Renal cortical epithelial cell (primary cell): ENCODE results near the gene RPS2. TPM values are rescaled to one million over a fixed set of nuclear protein-coding genes. Genes with fewer than 3 reads are reported as not detected.

ENCODE experiments used
- DNase-seq: peaks from one replicate; pipeline ENCODE4 v3.0.0-alpha.2; 2011; ENCODE audit warnings: low read depth
- total RNA-seq: library from RNA; depleted of rRNA; stranded (reverse); fragments of >200 nt; gene quantifications from 2 replicates; pipeline ENCODE4 v1.2.3, GENCODE V29; 2014

Gene RPS2
- total RNA-seq, 1 donor from 2014 or later: 865 TPM

DNA sequence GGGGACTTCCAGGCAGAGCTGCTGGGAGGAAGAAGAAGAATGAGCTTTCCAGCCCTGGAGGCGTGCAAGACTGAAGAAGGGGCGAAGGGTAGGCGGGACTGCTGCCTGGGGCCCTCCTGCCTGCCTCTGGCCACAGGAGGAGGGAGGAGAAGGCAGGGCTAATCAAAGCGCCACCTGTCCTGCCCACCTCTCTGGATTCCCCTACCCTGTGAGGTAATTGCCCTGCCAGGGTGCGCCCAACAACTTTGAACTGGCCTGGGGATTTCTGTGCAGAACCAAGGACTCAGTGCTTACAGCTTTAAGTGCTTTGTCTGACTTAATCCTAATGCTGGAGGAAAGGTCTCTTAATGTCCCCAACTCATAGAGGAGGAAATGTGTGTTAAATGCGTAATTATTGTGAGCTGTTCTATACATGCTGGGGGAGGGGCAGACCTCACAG is 16.8 kb upstream of the RPS2 start, which contains the start of gene NOXO1:
Gene NOXO1, minus strand, starts transcription at position 72 of the 439 bp plus-strand sequence. CDS start 290 bp downstream, outside the sequence.
- no peak for DNase-seq

DNA sequence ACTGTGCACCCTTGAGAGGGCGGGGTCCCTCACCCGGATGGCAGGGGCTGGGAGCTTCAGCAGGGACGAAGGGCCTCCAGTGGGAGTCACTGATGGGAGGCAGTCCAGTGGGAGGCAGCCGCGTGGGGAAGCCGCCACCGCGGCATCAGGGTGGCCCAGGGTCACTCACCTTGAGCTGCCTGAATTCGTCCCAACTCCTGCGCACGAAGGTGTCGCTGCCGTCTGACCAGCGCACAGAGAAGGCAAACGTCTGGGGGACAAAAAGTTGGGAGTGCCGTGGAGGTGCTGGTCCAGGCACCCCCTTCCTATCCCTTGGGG is 16.1 kb upstream of the RPS2 start:
- DNase-seq: no peak

DNA sequence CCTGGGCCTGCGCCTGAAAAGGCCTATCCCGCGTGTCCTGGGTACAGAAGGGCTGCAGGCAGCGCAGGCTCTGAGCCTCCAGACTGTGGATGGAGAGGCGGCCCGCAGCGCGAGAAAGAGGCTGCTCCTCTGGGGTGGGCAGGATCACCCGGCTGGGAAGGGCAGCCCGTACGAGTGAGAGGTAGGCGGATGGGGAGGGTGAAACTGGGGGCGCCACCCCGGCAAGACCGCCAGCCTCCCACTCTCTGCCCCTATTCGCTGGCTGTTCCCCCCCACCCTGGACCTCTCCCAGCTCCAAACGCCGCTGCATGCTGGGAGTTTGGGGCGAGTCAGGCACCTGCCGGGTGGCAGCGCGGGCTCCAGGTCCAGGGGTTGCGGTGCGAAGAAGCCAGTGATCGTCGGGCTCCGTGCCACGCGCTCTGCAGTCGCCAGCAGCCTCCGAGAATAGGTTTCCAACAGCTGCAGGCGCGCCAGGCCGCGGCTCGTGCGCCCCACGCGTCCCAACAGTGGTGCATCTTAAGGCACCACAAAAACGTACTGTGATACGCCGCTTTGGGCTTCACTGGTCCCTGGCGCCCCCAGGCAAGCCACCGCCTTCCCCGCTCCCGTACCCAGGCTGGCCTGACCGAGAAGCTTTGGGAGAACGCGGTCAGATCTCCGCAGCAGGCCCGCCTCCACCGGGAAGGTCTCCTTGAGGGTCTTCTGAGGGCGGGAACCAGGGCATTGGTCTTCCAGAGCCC is 15.6 kb upstream of the RPS2 start:
- DNase-seq: no peak

DNA sequence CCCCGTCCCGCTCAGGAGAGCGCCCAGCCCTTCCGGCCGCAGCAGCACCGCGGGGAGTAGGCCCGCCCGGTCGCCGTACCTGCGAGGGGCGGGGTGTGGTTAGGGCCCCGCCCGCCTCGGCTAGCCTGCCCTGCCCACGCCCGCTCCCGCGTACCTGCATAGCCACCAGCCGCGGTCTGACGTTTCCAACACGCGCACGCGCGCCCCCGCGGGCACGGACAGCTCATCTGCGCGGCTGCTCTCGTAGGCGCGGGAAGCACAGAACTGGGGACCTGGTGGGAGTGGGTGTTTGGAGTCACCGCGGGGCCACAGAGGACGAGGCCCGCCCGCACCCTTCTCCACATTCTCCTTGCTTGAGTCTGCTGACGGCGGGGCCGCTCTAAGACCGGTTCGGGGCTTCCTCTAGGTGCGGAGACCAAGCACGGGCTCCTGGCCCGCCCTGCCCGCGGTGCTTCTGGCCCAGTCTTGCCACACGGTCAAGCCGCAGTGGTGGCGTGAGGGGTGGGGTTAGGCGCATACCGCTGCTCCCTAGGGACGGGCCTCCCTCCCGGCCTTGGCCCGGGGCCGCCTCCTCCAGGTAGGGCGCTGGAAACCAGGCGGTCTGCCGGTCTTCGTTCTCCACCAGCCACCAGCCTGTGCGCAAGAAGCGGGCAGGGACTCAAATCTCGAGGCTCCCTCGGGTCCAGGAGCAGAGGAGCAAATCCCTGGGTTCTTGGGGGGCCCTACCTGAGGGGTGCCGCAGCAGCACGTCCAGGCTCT is 14.8 kb upstream of the RPS2 start:
- DNase-seq: no peak

DNA sequence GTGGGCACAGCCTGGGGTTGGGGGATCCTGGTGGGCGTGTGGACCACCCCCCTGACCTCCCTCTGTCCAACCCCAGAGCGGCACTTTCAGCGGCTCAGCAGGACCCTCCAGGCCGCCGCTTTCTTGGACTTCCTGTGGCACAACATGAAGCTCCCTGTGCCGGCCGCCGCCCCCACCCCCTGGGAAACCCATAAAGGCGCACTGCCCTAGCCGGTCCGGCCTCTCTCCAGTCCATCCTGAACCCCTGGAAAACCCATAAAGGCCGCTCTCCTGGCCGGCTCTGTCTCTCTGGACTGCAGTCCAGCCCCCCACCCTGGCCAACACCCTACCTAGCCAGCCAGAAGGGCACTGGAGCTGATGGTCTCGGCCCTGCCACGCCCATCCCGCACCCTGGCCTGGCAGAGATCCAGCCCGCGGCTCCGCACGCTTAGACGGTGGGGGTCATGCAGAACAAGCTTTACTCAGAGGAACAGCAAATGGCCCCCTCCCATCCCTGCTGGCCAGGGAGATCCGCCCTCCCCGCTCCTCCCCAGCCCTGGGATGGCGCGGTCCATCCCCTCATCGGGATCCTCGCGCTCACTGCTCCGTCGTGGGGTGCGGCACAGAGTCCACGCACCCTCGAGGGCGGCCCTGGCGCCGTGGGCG is 14.0 kb upstream of the RPS2 start:
- no peak for DNase-seq

DNA sequence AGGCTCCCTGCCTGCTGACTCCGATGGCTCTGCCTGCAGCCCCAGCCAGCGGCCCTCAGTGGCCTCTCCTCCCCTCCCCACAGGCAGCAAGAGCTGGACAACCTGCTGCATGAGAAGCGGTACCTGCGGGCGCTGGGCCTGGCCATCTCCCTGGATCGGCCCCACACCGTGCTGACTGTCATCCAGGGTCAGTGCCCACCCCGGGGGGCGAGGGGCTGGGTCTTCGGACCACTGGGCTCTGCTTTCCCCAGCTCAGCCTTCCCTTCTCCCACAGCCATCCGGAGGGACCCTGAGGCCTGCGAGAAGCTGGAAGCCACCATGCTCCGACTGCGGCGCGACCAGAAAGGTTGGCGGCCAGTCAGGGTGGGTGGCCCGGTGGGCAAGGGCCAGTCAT is 13.2 kb upstream of the RPS2 start:
- no peak for DNase-seq

DNA sequence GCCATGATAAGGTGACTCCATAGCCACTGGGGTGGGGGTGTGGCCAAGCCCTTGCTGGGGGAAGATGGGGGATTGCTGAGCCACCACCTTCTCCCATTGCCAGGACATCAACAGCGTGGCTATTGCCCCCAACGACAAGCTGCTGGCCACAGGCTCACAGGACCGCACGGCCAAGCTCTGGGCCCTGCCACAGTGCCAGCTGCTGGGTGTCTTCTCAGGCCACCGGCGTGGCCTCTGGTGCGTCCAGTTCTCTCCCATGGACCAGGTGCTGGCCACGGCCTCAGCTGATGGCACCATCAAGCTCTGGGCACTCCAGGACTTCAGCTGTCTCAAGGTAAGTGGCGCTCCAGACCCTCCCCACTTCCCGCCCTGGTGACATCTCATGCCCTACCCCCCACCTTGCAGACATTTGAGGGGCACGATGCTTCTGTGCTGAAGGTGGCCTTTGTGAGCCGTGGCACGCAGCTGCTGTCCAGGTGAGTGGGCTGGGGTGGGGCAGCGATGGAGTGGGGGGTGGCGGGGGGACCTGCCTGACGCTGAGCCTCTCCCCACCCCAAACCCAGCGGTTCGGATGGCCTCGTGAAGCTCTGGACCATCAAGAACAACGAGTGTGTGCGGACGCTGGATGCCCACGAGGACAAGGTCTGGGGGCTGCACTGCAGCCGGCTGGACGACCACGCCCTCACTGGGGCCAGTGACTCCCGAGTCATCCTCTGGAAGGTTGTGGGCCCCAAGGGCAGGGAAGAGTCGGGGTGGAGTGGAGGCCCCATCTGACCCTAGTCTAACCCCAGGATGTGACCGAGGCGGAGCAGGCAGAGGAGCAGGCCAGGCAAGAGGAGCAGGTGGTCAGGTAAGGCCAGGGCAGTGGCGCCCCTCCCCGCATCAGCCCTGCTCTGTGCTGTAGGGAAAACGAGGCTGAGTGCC is 12.6 kb upstream of the RPS2 start:
- no peak for DNase-seq

DNA sequence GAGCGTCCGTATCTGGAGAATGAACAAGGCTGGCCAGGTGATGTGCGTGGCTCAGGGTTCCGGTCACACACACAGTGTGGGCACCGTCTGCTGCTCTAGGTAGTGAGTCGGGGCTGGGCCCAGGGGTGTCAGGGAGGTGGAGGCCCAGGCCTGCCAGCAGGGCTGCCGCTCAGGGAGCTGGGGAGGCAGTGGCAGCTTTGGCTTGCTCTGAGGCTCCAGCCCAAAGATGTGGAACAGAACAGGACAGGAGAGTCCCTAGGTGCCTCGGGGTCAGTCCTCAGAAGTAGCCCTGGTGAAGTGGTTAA is 11.5 kb upstream of the RPS2 start:
- no peak for DNase-seq

DNA sequence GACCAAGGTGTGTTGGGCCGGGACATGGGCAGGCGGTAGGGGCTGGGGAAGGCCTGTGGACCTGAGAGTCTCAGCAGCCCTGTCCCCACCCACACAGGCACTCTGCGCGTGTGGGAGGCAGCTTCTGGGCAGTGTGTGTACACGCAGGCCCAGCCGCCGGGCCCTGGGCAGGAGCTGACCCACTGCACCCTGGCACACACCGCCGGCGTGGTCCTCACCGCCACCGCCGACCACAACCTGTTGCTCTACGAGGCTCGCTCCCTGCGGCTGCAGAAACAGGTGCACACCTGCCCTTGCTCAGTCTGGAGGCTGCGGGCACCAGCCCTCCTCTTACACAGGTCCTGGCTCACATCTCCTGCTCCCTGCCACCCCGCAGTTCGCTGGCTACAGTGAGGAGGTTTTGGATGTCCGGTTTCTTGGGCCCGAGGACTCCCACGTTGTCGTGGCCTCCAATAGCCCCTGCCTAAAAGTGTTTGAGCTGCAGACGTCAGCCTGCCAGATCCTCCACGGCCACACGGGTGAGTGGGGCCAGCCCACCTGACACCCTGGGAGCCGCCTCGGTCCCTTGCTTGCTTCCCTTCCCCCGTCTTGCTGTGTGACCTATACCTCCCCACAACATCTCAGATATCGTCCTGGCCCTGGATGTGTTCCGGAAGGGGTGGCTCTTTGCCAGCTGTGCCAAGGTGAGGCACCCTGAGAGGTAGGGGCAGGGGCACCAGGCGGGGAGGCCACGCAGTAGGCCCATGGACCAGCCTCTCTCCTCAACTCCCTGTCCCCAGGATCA is 11.0 kb upstream of the RPS2 start:
- no peak for DNase-seq

DNA sequence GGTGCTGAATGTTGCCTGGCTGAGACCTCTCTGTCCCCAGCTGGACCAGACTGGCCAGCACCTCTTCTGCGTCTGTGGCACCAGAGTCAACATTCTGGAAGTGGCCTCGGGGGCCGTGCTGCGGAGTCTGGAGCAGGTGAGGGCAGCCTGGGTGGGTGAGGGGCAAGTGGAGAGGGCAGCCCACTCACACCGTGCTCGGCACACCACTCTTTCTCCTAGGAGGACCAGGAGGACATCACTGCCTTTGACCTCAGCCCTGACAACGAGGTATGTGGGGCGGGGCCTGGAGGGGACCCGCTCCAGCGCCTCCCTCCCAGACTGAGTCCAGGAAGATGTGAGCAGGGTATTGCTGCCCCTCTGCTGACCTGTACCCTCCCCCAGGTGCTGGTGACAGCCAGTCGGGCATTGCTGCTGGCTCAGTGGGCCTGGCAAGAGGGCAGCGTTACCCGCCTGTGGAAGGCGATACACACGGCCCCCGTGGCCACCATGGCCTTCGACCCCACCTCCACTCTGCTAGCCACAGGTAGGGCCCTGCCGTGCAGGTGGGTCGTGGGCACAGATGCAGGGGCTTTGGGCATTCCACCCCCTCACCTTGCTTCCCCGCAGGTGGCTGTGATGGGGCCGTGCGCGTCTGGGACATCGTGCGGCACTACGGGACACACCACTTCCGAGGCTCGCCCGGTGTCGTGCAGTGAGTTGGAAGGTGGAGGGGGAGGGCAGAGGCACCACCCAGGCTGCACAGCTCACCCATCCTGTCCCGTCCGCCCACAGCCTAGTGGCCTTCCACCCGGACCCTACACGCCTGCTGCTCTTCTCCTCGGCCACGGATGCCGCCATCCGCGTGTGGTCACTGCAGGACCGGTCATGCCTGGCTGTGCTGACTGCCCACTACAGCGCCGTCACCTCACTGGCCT is 9.8 kb upstream of the RPS2 start:
- DNase-seq: no peak

DNA sequence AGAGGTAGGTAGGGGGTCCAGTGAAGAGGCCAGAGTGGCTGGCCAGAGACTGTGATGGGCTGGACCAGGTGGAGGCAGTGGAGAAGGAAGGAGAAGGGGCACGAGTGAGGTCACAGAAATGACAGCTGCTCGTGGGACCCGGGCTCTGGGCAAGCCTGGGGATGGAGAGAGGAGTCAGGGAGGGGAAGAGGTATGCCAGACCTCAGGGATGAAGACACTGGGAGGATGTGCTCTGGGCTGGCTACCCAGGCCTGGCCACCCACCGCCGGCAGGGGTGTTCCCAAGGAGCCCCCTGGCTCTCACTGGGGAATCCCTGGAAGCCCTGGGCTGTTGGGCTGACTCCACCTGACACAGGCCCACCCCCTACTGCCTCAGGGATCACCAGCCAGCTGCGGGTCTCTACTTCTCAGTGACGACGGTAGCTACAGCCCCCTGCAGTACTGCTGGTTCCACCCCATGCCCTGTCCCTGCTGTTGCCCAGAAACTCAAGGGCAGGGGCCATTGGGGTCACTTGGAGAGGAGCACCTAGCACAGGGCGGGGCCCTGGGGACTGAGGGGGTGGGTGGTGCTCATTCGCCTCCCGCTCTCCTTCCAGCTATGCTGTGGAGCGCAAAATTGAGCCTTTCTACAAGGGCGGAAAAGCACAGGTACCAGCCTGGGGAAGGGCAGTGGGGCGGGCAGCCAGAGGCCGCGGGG is 9.0 kb upstream of the RPS2 start:
- DNase-seq: no peak

DNA sequence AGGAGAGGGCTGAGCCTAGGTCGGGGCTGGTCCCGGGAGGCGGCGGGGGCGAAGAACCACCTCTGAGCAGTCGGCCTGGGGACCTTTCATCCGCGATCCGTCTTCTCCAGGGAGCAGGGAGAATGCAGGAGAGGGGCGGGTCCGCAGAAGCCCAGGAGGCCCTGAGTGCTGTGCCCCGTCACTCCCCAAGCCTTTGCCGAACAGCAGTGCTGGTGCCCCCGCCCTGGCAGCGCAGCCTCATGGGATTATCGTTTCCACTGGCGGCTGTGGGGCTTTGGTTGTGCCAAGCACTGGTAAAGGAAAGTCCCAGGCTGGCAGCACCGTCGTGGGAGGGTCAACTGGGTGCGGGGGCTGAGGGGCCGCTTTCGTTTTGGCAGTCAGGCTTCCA is 7.9 kb upstream of the RPS2 start:
- DNase-seq: no peak

DNA sequence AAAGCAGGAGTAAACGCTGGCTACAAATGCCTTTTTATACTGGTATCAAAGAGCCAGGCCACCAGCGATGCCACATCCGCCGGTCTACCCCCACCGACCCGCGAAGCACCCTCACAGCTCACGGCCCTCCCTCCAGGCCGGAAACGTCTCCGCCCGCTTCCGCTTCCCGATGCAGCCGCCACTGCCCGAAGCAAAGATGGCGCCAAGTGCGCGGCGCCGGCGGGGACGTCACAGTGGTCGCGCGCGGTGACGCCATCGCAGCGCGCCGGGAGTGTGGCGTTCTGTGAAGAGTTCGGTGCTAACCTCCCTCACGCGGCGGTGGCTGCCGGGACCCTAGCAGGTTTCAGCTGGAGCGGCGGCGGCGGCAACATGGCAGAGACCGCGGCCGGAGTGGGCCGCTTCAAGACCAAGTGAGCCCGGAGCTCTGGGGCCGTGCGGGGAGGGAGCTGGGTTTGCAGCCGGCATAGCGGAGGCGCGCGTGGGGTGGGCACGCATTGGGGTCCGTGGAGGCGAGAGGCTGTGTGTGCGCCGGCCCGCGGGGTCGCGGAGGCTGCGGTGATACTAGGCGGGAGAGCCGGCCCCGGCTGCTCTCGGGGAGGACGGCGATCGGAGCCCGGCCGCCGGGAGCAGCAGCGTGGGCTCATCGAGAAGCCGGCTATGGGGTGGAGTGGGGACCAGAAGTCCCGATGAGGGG is 7.3 kb upstream of the RPS2 start, which contains the start of gene TBL3:
Gene TBL3, plus strand, starts transcription at position 258 of the 694 bp plus-strand sequence. Its CDS starts 112 bp downstream, at position 370.
- DNase-seq: peak; percentile 77

DNA sequence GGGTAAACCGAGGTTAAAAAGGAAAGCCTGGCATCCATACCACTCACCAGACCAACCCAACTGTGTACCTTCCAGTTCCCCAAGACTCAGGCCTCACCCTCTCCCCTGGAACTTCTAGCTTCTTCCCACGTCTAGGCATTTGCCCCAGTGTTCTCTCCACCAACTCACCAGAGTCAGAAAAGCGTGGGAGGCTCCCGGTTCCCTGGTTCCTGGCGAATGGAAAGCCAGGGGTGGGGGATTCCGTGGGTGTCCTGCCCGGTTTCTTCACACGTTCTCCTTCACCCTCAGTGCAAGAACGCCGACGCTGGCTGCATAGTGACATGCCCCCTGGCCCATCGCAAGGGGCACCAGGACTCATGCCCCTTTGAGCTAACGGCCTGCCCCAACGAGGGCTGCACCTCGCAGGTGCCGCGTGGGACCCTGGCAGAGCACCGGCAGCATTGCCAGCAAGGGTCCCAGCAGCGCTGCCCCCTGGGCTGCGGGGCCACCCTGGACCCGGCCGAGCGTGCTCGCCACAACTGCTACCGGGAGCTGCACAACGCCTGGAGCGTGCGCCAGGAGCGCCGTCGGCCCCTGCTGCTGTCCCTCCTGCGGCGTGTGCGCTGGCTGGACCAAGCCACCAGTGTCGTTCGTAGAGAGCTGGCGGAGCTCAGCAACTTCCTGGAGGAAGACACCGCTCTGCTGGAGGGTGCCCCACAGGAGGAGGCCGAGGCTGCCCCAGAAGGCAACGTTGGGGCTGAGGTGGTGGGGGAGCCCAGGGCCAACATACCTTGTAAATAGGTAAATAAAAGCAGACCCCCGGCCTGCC is 3.7 kb upstream of the RPS2 start:
- no peak for DNase-seq

DNA sequence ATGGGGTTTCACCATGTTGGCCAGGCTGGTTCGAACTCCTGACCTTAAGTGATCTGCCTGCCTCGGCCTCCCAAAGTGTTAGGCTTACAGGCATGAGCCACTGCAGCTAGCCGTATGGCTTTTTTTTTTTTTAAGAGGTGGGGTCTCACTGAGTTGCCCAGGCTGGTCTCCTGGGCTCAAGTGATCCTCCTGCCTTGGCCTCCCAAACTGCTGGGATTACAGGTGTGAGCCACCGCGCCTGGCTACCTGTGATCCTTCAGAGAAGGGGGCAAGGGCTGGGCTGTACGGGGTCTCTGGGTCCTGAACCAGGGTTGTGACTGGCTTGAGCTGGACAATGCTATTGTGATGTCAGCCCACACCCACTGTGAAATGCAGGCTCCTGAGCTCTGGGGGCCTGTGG is 1.8 kb upstream of the RPS2 start, which contains the start of gene RNF151:
Gene RNF151, plus strand, starts transcription at position 397 of the 400 bp plus-strand sequence. CDS start 26 bp downstream, outside the sequence.
- DNase-seq: no peak

DNA sequence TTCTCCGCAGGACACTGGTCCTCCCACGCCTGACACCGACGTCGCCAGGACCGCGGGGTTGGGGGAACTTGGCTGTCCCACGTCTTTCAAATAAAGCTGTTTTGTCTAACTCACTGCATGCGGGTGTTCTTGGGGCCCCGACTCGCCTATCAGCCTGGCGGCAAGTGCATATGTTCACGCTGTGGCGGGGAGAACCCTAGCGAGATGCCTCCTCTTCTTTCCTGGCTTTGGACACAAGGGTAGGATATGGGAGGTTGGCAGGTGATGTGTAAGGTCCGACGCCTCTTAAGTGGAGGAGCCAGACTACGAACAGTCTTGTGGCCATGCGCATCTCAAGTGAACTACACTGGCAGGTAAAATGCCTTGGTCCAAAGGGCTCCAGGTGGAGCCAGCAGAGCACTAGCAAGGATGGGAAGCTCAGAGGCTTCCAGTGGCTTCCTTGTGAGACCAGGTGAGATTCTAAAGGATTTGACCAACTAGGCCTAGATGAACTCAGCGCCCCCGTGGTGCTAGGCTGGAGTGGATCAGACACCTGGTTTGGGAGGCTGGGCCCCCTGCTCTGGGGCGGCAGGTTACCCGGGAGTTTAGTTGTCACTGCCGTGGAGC is 873 bp upstream of the RPS2 start:
- no peak for DNase-seq

DNA sequence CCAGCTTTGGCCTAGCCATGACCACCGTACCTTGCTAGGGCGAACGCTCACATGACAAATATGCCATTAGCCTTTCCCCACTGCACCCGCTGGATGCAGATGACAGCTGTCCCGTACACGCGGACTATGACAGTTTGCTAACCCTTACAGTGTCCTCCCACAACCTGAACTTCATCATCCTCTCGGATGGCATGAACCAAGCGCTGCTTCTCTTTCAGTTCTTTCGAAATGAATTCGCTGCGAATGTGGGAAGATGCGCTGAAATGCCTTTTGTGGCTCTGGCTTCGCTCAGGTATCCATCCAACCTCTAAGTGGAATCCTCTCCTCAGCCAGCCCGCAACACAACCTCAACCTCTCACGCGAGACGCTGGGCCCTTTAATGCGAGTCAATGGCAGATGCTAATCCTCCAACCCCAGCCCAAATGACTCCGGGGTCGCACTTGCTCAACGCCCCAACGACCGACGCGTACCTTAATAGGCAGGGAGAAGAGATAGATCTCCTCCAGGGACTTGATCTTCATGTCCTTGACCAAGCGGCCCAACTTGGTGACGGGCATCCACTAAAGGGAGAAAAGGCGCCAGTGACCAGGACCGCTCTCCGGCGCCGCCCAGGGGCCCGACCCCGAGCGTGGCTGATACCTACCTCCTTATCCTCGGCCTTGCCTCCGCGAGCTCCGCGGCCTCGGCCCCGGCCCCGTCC is 670 bp downstream of the RPS2 start:
- no peak for DNase-seq
